Measurements from ENCODE around the gene LTBP1.
A peak's percentile ranks its signal among the peaks of the same experiment; 100 is the strongest.
"Not testable (repeated sequence)": the region's sequence is repeated elsewhere in the genome, so short reads cannot be mapped to it uniquely, and the experiment has no call there.

The LTBP1 gene

GRCh38 chr2:33168922-33169321, 222.2 kb downstream of the LTBP1 start:
- Mint-ChIP-seq H3K9me3 (peaks cover 9% of the 10 kb centered on the region), H3K27me3 (ENCODE audit: low read depth) (no peaks in the 10 kb centered on the region), H3K4me1 (peaks cover 35% of the 10 kb centered on the region), H3K36me3 (ENCODE audit: low read depth) (peaks cover 9% of the 10 kb centered on the region), H3K27ac (peak overlapping the region; percentile 62 to 84 (median 68)), H3K4me3 (no peak overlapping the region)
- no peak for TF ChIP-seq CTCF (IDR thresholded peaks at IDR 0.05; ENCODE audit: unreplicated experiment in 3 of 3)

- H3K9me3 Mint-ChIP-seq; H3K4me3 Mint-ChIP-seq; H3K27me3 Mint-ChIP-seq (ENCODE audit: low read depth); H3K36me3 Mint-ChIP-seq (ENCODE audit: low read depth); H3K27ac Mint-ChIP-seq: not testable (repeated sequence)
- peaks cover 30% of the 10 kb centered on the region for H3K4me1 Mint-ChIP-seq
These were observed 223.5 kb downstream of the LTBP1 start for GRCh38 chr2:33170251-33170650.

- H3K27ac Mint-ChIP-seq, result no peak overlapping the region
- H3K4me1 Mint-ChIP-seq, result no peaks in the 10 kb centered on the region
- H3K27me3 Mint-ChIP-seq (ENCODE audit: low read depth), result no peaks in the 10 kb centered on the region
- no peak for TF ChIP-seq CTCF (IDR thresholded peaks at IDR 0.05; ENCODE audit: unreplicated experiment in 3 of 3)
- no peak overlapping the region for H3K4me3 Mint-ChIP-seq
- peaks cover 5% of the 10 kb centered on the region for H3K9me3 Mint-ChIP-seq
- no peaks in the 10 kb centered on the region for H3K36me3 Mint-ChIP-seq (ENCODE audit: low read depth)
These were observed 230.9 kb downstream of the LTBP1 start for GRCh38 chr2:33177627-33178026.

- H3K4me1 Mint-ChIP-seq, result no peaks in the 10 kb centered on the region
- TF ChIP-seq CTCF (IDR thresholded peaks at IDR 0.05; ENCODE audit: unreplicated experiment in 3 of 3), result no peak
- no peaks in the 10 kb centered on the region for H3K36me3 Mint-ChIP-seq (ENCODE audit: low read depth)
- no peak overlapping the region for H3K27ac Mint-ChIP-seq
- H3K9me3 Mint-ChIP-seq, result peaks cover 5% of the 10 kb centered on the region
- no peaks in the 10 kb centered on the region for H3K27me3 Mint-ChIP-seq (ENCODE audit: low read depth)
- H3K4me3 Mint-ChIP-seq, result no peak overlapping the region
These were observed 231.5 kb downstream of the LTBP1 start for GRCh38 chr2:33178209-33178608.

- Mint-ChIP-seq H3K27ac (no peak overlapping the region), H3K27me3 (ENCODE audit: low read depth) (no peaks in the 10 kb centered on the region), H3K36me3 (ENCODE audit: low read depth) (no peaks in the 10 kb centered on the region), H3K4me1 (no peaks in the 10 kb centered on the region), H3K4me3 (no peak overlapping the region), H3K9me3 (peaks cover 5% of the 10 kb centered on the region)
- no peak for TF ChIP-seq CTCF (IDR thresholded peaks at IDR 0.05; ENCODE audit: unreplicated experiment in 3 of 3)
These were observed 234.2 kb downstream of the LTBP1 start for GRCh38 chr2:33180915-33181314.

GRCh38 chr2:33181466-33181865, 234.7 kb downstream of the LTBP1 start:
- H3K4me3 Mint-ChIP-seq, result no peak overlapping the region

More at GRCh38 chr2:33181466-33181865, 234.7 kb downstream of the LTBP1 start:
- Mint-ChIP-seq H3K27me3 (ENCODE audit: low read depth) (no peaks in the 10 kb centered on the region), H3K36me3 (ENCODE audit: low read depth) (no peaks in the 10 kb centered on the region), H3K27ac (no peak overlapping the region), H3K4me1 (no peaks in the 10 kb centered on the region), H3K9me3 (peaks cover 5% of the 10 kb centered on the region)
- TF ChIP-seq CTCF (IDR thresholded peaks at IDR 0.05; ENCODE audit: unreplicated experiment in 3 of 3), result no peak

Measured in nephron (organoid).